ENCODE measurements around the gene PCDH19. TPM values are rescaled to one million over a fixed set of nuclear protein-coding genes. Genes with fewer than 3 reads are reported as not detected.

PCDH19 gene
- total RNA-seq, 1 experiment from 2014 or later: 1.2 TPM

DNA sequence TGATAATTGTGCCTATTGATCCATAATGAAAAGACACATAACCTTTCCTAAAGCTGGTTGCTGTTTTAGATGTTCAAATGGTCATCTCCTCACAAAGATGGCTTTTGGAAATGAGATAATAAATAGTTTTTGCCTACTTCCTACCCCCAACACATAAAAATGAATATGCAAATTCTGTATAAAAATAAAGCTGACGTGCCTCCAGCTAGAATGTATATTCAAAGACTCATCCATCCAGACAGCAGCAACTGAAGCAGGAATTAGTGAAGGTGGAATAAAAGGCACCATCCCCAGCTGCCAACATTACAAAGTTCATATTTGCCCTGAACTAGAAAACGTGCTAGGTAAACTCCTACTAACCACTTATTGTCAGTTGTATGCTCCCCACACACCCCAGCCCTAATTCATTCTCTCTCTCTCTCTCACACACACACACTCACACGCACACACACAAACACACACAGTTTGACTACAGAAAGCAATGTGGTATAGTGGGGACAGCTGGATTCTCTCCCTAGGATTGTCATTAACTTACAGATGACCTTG is 53.6 kb downstream of the PCDH19 start:
- Histone ChIP-seq H3K4me1 (ENCODE audit: insufficient read depth, low read length) (no peaks in the 10 kb centered on the region), H2BK15ac (ENCODE audit: low read depth, low read length) (no peak overlapping the region), H3K56ac (ENCODE audit: insufficient read length, low read depth, low read length) (no peak overlapping the region), H2BK12ac (ENCODE audit: insufficient read length, low read depth, low read length) (no peak overlapping the region), H2AFZ (ENCODE audit: low read length) (no peak overlapping the region), H4K8ac (replicated peaks; ENCODE audit: insufficient read length, low read depth, low read length) (no peak overlapping the region), H4K5ac (ENCODE audit: insufficient read length, low read depth, low read length) (no peak overlapping the region), H3K79me2 (ENCODE audit: insufficient read depth, low read length) (no peaks in the 10 kb centered on the region), H3K9me3 (ENCODE audit: control insufficient read depth, low read depth, low read length) (no peaks in the 10 kb centered on the region), H3K79me1 (ENCODE audit: insufficient read depth, low read depth, low read length, poor library complexity, severe bottlenecking) (no peaks in the 10 kb centered on the region), H2BK20ac (ENCODE audit: low read depth, low read length, poor library complexity, severe bottlenecking) (no peak overlapping the region), H3K27me3 (ENCODE audit: insufficient read depth, low read length) (no peaks in the 10 kb centered on the region; the same call in 1 of the 2 replicates), H2BK120ac (ENCODE audit: low read depth, low read length, poor library complexity, severe bottlenecking) (no peak overlapping the region), H2AK5ac (ENCODE audit: insufficient read length, low read length) (no peak overlapping the region), H3K9ac (ENCODE audit: extremely low read depth, insufficient read length, low read length) (no peak overlapping the region), H4K20me1 (ENCODE audit: control insufficient read depth, insufficient read depth, insufficient read length) (no peaks in the 10 kb centered on the region), H3K4ac (ENCODE audit: low read depth, low read length) (no peak overlapping the region), H3K27ac (ENCODE audit: insufficient read length, low read depth, low read length) (no peak overlapping the region), H3K14ac (ENCODE audit: insufficient read depth, low read length) (no peak overlapping the region), H4K91ac (ENCODE audit: insufficient read length, low read depth, low read length) (no peak overlapping the region), H3K23ac (ENCODE audit: insufficient read length, low read depth, low read length) (no peak overlapping the region), H3T11ph (ENCODE audit: low read length) (no peak overlapping the region), H2BK5ac (ENCODE audit: insufficient read length, low read length) (no peak overlapping the region), H3K4me2 (ENCODE audit: insufficient read depth, insufficient read length, low read length) (no peak overlapping the region), H3K18ac (ENCODE audit: insufficient read length, low read depth, low read length) (no peak overlapping the region), H3K23me2 (ENCODE audit: insufficient read length, low read depth, low read length, poor library complexity, severe bottlenecking) (no peaks in the 10 kb centered on the region)
- Mint-ChIP-seq H3K9me3 (no peaks in the 10 kb centered on the region), H3K4me1 (peaks cover 1 to 10% of the 10 kb centered on the region in 2 experiments; a peak in 3 of 4 replicates), H3K36me3 (ENCODE audit: insufficient read depth in 1 of 3, low read depth in 3 of 3) (no peaks in the 10 kb centered on the region), H3K27me3 (ENCODE audit: low read depth) (peaks cover 27% of the 10 kb centered on the region), H3K4me3 (no peak overlapping the region), H3K27ac (no peak overlapping the region)
- no peak for DNase-seq
- WGBS (ENCODE audit: extremely low coverage, insufficient read length, low lambda C conversion rate): no CpG with 5 or more reads among the region's 3 CpGs
- TF ChIP-seq, protein P1, sequence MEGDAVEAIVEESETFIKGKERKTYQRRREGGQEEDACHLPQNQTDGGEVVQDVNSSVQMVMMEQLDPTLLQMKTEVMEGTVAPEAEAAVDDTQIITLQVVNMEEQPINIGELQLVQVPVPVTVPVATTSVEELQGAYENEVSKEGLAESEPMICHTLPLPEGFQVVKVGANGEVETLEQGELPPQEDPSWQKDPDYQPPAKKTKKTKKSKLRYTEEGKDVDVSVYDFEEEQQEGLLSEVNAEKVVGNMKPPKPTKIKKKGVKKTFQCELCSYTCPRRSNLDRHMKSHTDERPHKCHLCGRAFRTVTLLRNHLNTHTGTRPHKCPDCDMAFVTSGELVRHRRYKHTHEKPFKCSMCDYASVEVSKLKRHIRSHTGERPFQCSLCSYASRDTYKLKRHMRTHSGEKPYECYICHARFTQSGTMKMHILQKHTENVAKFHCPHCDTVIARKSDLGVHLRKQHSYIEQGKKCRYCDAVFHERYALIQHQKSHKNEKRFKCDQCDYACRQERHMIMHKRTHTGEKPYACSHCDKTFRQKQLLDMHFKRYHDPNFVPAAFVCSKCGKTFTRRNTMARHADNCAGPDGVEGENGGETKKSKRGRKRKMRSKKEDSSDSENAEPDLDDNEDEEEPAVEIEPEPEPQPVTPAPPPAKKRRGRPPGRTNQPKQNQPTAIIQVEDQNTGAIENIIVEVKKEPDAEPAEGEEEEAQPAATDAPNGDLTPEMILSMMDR (conservative IDR thresholded peaks at IDR 0.05): no peak
